ENCODE measurements around the gene MTM1. TPM values are rescaled to one million over a fixed set of nuclear protein-coding genes. Genes with fewer than 3 reads are reported as not detected.

The MTM1 gene
- 10 to 100 TPM; 36.5 to 50.6 TPM for total RNA-seq

DNA sequence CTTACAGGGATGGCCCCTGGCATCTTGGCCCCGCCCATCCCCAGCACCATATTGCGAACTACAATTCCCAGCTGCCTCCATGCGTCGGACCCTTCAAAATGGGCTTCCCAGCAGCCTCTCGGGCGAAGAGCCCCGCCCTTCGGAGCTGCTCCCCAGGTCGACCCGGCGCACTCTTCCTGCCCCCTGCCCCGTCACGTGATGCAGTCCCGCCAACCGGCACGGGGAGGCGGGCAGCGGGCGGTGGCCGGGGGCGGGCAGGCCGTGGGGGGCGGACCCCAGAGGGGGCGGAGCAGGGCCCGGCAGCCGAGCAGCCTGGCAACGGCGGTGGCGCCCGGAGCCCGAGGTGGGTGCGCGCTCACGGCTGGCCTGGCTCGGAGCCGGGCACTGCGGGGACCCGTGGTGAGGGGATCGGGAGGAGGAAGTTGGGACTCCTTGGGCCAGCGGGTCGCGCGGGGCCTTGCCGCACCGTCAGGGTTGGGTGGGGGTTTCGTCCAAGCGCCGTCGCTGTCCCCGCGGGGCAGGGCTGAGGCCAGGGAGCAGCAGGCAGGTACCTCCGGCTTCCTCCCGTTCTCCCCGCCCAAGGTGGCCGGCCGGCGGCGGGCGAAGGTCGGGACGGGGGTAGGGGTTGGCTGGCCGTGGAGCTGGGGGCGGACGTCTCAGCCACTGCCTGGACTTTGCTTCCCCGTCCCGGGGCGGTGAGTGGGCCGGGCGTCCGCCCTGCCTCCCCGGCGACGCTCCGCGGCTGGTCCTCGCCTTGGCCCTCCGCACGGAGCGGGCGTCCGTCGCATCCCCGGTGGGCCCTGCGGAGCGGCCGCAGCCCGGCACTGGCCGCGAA is at the start of gene MTM1:
TSS of gene MTM1 (plus strand) at position 302 of the 835 bp plus-strand sequence. CDS start 23,994 bp downstream, outside the sequence.
- Mint-ChIP-seq H3K9me3 (no peaks in the 10 kb centered on the region), H3K27me3 (no peaks in the 10 kb centered on the region), H3K4me3 (peak within 1 kb of the TSS; percentile 86), H3K27ac (peak within 1 kb of the TSS; percentile 90), H3K36me3 (ENCODE audit: low read depth) (peaks cover 3% of the 10 kb centered on the region), H3K4me1 (peaks cover 35% of the 10 kb centered on the region)
- ChIA-PET CTCF (no interaction called here), POLR2A (no interaction called here)
- DNase-seq: peak; percentile 92

DNA sequence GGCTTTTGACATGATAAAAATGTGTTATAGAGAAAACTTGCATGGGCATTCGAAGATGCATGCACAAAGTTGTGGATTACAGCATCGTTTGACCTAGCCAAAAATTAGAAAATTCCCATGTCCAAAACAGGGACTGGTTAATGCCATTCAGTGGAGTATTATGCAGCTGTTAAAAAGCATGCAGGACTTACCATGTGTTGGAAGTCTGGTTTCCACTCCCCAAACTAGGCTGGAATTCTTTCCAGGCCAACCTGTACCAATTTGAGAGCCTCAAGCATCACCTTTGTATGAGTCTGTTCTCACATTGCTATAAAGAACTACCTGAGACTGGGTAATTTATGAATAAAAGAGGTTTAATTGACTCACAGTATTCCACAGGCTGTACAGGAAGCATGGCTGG is 45.9 kb upstream of the MTM1 start:
- DNase-seq: no peak
- no peaks in the 10 kb centered on the region for H3K36me3 Mint-ChIP-seq (ENCODE audit: low read depth)
- H3K27me3 Mint-ChIP-seq: no peaks in the 10 kb centered on the region
- no peak overlapping the region for H3K4me3 Mint-ChIP-seq
- no peaks in the 10 kb centered on the region for H3K4me1 Mint-ChIP-seq
- CTCF ChIA-PET: no interaction called here
- H3K27ac Mint-ChIP-seq: no peak overlapping the region
- POLR2A ChIA-PET: no interaction called here
- H3K9me3 Mint-ChIP-seq: no peaks in the 10 kb centered on the region

DNA sequence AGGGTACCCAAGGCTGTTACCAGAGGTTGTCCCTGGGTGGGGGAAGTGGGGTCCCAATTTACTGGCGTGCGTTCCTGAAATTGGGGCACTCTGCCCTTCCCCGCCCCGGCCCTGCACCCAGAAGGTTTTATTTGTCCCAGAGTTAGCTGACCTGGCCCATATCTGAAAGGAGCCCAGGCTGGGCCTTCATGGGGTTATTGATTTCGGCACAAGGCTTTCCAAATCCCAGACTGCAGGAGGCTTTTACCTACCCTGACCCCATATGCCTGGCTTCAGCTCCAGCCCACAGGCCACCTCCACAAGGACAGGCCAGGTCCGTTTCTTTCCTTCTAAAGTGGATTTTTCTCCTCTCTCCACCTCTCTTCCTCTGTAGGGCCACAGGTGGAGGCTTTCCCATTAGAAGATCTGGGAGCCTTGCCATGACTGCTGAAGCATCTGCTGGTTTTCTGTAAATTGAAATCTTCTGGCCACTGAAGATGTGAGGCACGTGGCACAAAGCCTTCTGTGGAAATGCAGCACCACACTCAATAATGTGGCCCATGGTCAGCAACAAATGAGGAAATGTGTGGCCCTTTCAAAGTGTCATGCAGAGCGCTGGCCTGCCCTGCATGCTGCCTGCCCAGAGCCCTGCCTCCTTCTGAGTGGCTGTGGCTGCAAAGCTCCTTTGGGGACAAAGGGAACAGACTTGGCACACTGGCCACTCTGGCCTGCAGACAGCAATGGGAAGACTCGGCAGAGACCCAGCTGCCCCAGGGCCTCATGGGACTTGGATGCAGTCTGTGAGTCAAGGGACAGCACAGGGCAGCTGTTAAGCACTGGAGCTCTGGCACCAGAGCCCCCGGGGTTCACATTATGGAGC is 43.1 kb upstream of the MTM1 start:
- ChIA-PET POLR2A (no interaction called here), CTCF (interaction anchor here (0.6 kb wide), 1 partner anchor 140 kb away, joined by 3 read pairs; no protein-coding TSS in a partner anchor)
- no peaks in the 10 kb centered on the region for H3K4me1 Mint-ChIP-seq
- no peaks in the 10 kb centered on the region for H3K36me3 Mint-ChIP-seq (ENCODE audit: low read depth)
- no peak overlapping the region for H3K27ac Mint-ChIP-seq
- H3K9me3 Mint-ChIP-seq: no peaks in the 10 kb centered on the region
- no peaks in the 10 kb centered on the region for H3K27me3 Mint-ChIP-seq
- no peak for DNase-seq
- H3K4me3 Mint-ChIP-seq: no peak overlapping the region

DNA sequence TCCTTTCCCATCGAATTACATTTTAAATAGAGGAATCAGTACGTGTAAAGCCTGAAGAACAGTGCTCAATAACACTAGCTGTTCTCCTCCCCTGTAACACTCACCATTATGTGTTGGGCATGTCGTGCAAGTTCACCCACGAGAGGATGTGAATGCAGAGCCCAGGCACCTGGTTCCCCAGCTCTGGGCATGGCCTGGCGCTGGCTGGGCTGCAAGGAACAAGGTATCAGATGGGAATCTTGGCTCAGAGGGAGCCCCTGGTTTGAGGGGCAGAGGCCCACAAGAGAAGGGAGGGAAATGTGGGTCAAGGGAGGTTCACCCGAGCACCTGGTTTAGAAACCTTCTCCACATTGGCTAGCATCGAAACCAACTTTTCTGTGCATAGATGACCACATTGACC is 41.7 kb upstream of the MTM1 start:
- no peak for DNase-seq
- ChIA-PET POLR2A (no interaction called here), CTCF (no interaction called here)
- Mint-ChIP-seq H3K9me3 (no peaks in the 10 kb centered on the region), H3K27me3 (no peaks in the 10 kb centered on the region), H3K27ac (no peak overlapping the region), H3K4me3 (no peak overlapping the region), H3K4me1 (no peaks in the 10 kb centered on the region), H3K36me3 (ENCODE audit: low read depth) (no peaks in the 10 kb centered on the region)

DNA sequence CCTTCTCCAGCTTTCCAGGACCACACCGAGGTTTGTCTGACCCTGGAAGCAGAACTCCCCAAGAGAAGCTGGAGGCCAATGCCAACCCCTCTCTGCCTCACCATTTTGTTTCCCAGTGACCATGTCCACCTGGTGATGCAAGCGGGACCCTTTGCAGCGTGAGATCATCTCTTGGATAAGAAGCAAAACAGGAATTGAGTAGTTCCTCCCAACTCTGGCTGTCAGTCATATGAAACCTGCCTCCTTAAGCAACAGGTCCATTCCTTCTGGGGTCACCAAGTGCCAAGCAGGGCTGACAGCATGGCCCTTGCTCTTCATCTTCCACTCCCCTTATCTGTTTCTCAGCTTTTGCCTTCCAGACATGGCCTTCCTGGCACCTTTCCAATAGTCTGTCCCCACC is 41.3 kb upstream of the MTM1 start:
- no peaks in the 10 kb centered on the region for H3K27me3 Mint-ChIP-seq
- H3K9me3 Mint-ChIP-seq: no peaks in the 10 kb centered on the region
- H3K27ac Mint-ChIP-seq: no peak overlapping the region
- no peaks in the 10 kb centered on the region for H3K36me3 Mint-ChIP-seq (ENCODE audit: low read depth)
- no peak overlapping the region for H3K4me3 Mint-ChIP-seq
- no peak for DNase-seq
- CTCF ChIA-PET: no interaction called here
- no peaks in the 10 kb centered on the region for H3K4me1 Mint-ChIP-seq
- POLR2A ChIA-PET: no interaction called here

DNA sequence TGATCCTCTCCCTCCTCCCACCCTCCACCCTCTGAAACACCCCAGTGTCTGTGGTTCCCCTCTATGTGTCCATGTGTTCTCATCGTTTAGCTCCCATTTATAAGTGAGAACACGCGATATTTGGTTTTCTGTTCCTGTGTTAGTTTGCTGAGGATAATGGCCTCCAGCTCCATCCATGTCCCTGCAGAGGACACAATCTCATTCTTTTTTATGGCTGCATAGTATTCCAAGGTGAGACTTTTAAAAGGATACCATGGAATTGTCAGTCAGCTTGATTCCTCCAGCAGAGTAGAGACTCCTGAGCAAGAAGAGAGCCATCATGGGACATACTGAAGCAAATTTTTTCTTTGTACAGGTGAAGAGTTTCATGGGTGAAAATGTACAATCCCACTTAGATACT is 38.8 kb upstream of the MTM1 start:
- CTCF ChIA-PET: no interaction called here
- no peaks in the 10 kb centered on the region for H3K27me3 Mint-ChIP-seq
- no peaks in the 10 kb centered on the region for H3K36me3 Mint-ChIP-seq (ENCODE audit: low read depth)
- DNase-seq: no peak
- H3K4me1 Mint-ChIP-seq: no peaks in the 10 kb centered on the region
- H3K4me3 Mint-ChIP-seq: no peak overlapping the region
- peaks cover 8% of the 10 kb centered on the region for H3K9me3 Mint-ChIP-seq
- H3K27ac Mint-ChIP-seq: no peak overlapping the region
- POLR2A ChIA-PET: no interaction called here

DNA sequence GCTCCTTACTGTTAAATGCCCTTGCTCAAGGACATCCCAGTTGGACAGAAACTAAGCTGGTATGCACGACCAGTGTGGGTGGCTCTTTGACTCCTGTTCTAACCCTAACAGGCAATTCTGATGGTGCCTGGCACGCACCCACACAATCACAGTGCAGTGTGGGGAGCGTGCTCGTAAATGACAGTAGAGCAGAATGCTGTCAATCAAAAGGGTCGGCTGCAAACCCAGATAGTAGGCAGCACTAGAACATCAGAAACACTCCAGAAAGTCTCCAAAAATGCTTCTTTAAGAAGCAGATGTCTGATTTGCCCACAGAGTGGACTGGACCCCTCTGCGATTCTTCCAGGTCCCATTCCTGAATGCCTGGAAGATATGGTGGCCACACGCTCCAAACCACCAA is 37.6 kb upstream of the MTM1 start:
- Mint-ChIP-seq H3K4me1 (no peaks in the 10 kb centered on the region), H3K27me3 (no peaks in the 10 kb centered on the region), H3K36me3 (ENCODE audit: low read depth) (no peaks in the 10 kb centered on the region), H3K27ac (no peak overlapping the region), H3K4me3 (no peak overlapping the region), H3K9me3 (peaks cover 14% of the 10 kb centered on the region)
- DNase-seq: no peak
- ChIA-PET POLR2A (no interaction called here), CTCF (no interaction called here)

DNA sequence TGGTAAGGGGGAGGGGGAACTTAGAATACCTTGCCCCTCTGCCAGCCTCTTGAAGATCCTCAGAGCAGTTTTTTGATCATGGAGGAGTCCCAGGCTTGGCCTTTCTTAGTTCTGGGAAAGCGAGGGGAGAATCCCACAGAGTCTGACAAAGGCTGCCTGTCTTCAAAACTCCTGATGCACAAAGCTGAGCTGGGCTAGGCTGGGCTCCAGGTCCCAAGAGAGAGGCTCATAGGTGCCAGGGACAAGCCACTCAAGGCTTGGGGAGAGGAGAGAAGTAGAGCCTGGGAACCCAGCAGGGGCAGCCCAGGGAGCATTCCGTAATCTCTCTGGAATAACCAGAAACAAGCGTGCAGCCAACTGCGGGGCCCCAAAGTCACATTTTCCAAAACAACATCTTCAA is 37.0 kb upstream of the MTM1 start:
- Mint-ChIP-seq H3K27me3 (no peaks in the 10 kb centered on the region), H3K9me3 (peaks cover 19% of the 10 kb centered on the region), H3K27ac (no peak overlapping the region), H3K4me1 (no peaks in the 10 kb centered on the region), H3K4me3 (no peak overlapping the region), H3K36me3 (ENCODE audit: low read depth) (no peaks in the 10 kb centered on the region)
- no peak for DNase-seq
- ChIA-PET POLR2A (no interaction called here), CTCF (no interaction called here)

DNA sequence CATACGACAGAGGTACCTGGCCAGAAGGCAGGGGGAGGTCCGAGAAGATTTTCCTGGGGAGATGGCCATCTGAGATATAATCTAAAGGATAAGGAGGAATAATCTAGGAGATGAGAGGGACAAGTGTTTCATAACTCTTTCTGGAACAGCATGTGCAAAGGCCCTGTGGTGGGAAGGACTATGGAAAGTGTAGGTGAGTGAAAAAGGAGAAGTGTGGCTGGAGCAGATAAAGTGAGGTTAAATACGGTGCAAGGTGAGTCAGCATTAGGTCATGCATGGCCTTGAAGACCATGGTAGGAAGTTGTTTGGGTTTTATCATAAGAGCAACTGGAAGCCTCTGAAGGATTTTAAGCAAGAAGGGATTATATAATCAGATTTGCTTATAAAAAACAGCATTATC is 34.6 kb upstream of the MTM1 start:
- no peaks in the 10 kb centered on the region for H3K36me3 Mint-ChIP-seq (ENCODE audit: low read depth)
- peaks cover 27% of the 10 kb centered on the region for H3K9me3 Mint-ChIP-seq
- ChIA-PET POLR2A (no interaction called here), CTCF (no interaction called here)
- H3K4me1 Mint-ChIP-seq: no peaks in the 10 kb centered on the region
- no peak for DNase-seq
- H3K4me3 Mint-ChIP-seq: no peak overlapping the region
- H3K27me3 Mint-ChIP-seq: no peaks in the 10 kb centered on the region
- no peak overlapping the region for H3K27ac Mint-ChIP-seq

DNA sequence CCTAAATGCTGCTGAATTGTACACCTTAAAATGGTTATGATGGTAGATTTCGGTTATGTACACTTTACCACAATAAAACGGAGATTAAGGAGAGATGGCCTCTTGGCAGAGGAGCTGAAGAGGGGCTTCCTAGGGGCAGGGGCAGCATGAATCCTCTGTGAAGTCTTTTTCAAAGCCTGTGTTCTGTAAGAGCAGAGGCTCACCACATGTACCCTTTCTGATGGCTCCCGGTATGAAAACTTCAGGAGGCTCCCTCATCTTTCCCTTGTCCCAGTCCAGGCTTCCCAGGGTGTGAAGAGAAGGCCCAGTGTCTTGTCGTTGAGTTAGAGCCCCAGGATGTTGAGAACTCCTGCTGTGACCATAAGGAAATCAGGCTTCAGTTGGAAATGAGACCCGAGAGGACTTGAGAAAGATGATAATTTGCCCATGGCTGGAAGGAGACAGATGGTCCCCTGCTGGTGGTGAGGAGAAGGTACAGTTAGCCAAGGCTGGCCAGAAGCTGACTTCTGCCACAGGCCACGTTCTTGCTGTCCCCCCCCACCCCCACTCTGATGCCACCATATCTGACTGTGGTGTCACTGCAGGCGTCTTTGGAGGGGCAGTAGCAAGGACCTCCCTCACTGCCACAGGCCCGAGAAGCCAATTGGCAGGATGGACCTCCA is 31.8 kb upstream of the MTM1 start:
- H3K4me3 Mint-ChIP-seq: no peak overlapping the region
- POLR2A ChIA-PET: no interaction called here
- no peak for DNase-seq
- no peaks in the 10 kb centered on the region for H3K4me1 Mint-ChIP-seq
- no peak overlapping the region for H3K27ac Mint-ChIP-seq
- CTCF ChIA-PET: no interaction called here
- H3K9me3 Mint-ChIP-seq: peaks cover 27% of the 10 kb centered on the region
- H3K36me3 Mint-ChIP-seq (ENCODE audit: low read depth): no peaks in the 10 kb centered on the region
- no peaks in the 10 kb centered on the region for H3K27me3 Mint-ChIP-seq

DNA sequence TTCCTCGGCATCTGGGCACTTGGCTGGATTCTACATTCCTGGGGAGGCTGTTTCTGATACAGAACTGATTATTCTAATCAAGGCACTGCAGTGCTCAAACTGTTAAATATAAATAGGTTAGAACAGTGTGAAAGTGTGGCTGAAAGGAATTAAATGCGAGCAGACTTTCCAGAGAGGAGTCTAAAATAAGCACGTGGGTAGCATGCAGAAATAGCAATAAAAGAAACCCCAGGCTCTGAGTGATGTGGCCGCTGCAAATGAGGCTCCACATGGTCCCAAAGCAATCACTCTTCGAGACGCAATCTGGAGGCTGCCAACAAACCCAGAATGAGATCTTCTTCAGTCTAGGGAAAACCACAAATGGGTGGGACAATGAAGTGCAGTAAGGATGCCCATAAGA is 30.6 kb upstream of the MTM1 start:
- Mint-ChIP-seq H3K27me3 (no peaks in the 10 kb centered on the region), H3K4me1 (no peaks in the 10 kb centered on the region), H3K27ac (no peak overlapping the region), H3K4me3 (no peak overlapping the region), H3K9me3 (peaks cover 27% of the 10 kb centered on the region), H3K36me3 (ENCODE audit: low read depth) (no peaks in the 10 kb centered on the region)
- POLR2A ChIA-PET: no interaction called here
- CTCF ChIA-PET: no interaction called here
- DNase-seq: no peak

DNA sequence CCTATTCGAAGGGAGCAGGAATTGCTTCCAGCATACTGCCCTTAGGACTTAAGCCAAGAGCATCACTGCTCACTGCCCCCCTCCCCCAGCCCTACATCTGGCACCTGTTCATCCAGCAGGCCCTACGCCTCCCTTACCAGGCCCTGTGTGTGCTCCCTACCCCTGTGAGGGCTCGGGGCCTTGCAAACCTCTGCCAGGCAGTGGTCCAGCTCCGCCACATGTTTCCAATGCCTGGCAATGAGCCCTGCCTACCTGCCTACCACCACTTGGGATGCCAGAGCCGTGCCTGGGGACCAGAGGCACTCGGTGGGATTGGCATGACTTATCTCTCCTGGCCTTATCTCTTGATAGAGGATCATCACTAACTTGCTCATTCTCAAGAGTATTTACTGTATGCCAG is 27.5 kb upstream of the MTM1 start:
- peaks cover 3% of the 10 kb centered on the region for H3K4me1 Mint-ChIP-seq
- no peak overlapping the region for H3K27ac Mint-ChIP-seq
- H3K4me3 Mint-ChIP-seq: no peak overlapping the region
- H3K27me3 Mint-ChIP-seq: no peaks in the 10 kb centered on the region
- CTCF ChIA-PET: no interaction called here
- H3K36me3 Mint-ChIP-seq (ENCODE audit: low read depth): no peaks in the 10 kb centered on the region
- H3K9me3 Mint-ChIP-seq: peaks cover 12% of the 10 kb centered on the region
- POLR2A ChIA-PET: no interaction called here
- DNase-seq: no peak

DNA sequence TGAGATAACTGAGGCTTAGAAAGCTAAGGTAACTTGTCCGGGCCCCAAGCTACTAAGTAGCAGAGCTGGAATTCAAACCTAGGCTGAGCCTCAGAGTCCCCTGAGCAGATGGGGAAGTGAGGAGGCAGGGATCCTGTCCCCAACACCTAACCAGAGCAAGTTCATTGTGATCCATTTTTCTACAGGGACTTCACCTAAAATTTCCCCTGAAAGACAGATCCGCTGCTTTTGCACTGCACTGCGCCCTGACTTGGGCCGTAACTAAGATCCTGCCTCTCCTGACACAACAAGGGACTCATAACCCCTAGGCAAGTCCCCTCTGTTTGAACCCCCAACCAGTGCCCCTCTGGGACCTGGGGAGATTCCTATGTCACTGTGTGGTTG is 25.6 kb upstream of the MTM1 start:
- ChIA-PET POLR2A (no interaction called here), CTCF (no interaction called here)
- H3K36me3 Mint-ChIP-seq (ENCODE audit: low read depth): no peaks in the 10 kb centered on the region
- no peak overlapping the region for H3K4me3 Mint-ChIP-seq
- H3K27me3 Mint-ChIP-seq: no peaks in the 10 kb centered on the region
- no peak overlapping the region for H3K27ac Mint-ChIP-seq
- H3K4me1 Mint-ChIP-seq: peaks cover 16% of the 10 kb centered on the region
- DNase-seq: no peak
- H3K9me3 Mint-ChIP-seq: peaks cover 3% of the 10 kb centered on the region
